Peyer's patch (tissue), 4 donors: ENCODE data around the gene SCTR. TPM values are rescaled to one million over a fixed set of nuclear protein-coding genes. Genes with fewer than 3 reads are reported as not detected.

ENCODE experiments used
- DNase-seq, 3 donors: peaks; one replicate each; pipeline ENCODE4 v3.0.0-alpha.2; 2017 to 2019
- H3K27ac ChIP-seq, 4 donors: fragments of 200-600 bp; sonication (generic); one replicate each; pipeline ENCODE4 v1.5.1; 2016 to 2019
- H3K27me3 ChIP-seq, 2 donors: fragments of 200-600 bp; sonication (generic); one replicate each; pipeline ENCODE4 v1.5.1; 2019
- H3K36me3 ChIP-seq, 3 donors: fragments of 200-600 bp; sonication (generic); one replicate each; pipeline ENCODE4 v1.5.1; 2016 to 2019
- H3K4me1 ChIP-seq, 4 donors: fragments of 200-600 bp; sonication (generic); one replicate each; pipeline ENCODE4 v1.5.1; 2016 to 2019
- H3K4me3 ChIP-seq, 4 donors: fragments of 200-600 bp; sonication (generic); 1 replicate in 3 of 4; 2 replicates in 1 of 4; pipeline ENCODE4 v1.5.1; 2016 to 2019; ENCODE audit warnings: mild to moderate bottlenecking in 1 of 4
- H3K9me3 ChIP-seq, 4 donors: fragments of 200-600 bp; sonication (generic); one replicate each; pipeline ENCODE4 v1.5.1; 2016 to 2019; ENCODE audit warnings: mild to moderate bottlenecking in 1 of 4
- CTCF ChIP-seq, 6 experiments: fragments of 450-650 bp in 4 of 6; fragments of 200-600 bp in 2 of 6; sonication (generic) in 1 of 6; IDR thresholded peaks; one replicate each; pipeline ENCODE4 v1.5.1; 2017 to 2019; ENCODE audit warnings: antibody characterized with exemption in 6 of 6, mild to moderate bottlenecking in 3 of 6, moderate library complexity in 1 of 6
- POLR2A ChIP-seq, 2 donors: fragments of 450-650 bp; IDR thresholded peaks; one replicate each; pipeline ENCODE4 v1.5.1; 2017; ENCODE audit warnings: antibody characterized with exemption in 2 of 2, mild to moderate bottlenecking in 2 of 2, moderate library complexity in 2 of 2
- total RNA-seq, 4 donors: library from RNA; depleted of rRNA; stranded (reverse); fragments of >200 nt; gene quantifications; one replicate each; pipeline ENCODE4 v1.1.0, GENCODE V29; 2016

SCTR gene
- total RNA-seq, 4 donors from 2014 or later, result 0.54 to 1.7 TPM; not detected in 2

- no peak overlapping the region for H3K27ac ChIP-seq
- H3K4me3 ChIP-seq, result no peak overlapping the region
- TF ChIP-seq CTCF (IDR thresholded peaks at IDR 0.05), result no peak
- TF ChIP-seq POLR2A (IDR thresholded peaks at IDR 0.05), result no peak
- no peaks in the 10 kb centered on the region for H3K36me3 ChIP-seq
- DNase-seq, result no peak
- H3K4me1 ChIP-seq, result peaks cover 0 to 9% (median 0%) of the 10 kb centered on the region in 4 donors
- no peaks in the 10 kb centered on the region for H3K9me3 ChIP-seq
- H3K27me3 ChIP-seq, result peaks cover 0 to 10% of the 10 kb centered on the region in 2 donors
Measured at GRCh38 chr2:119525614-119526013, 1.3 kb upstream of the SCTR start.

GRCh38 chr2:119523383-119523951 is 816 bp downstream of the SCTR start:
- Histone ChIP-seq H3K27me3 (peaks cover 0 to 10% of the 10 kb centered on the region in 2 donors), H3K36me3 (no peaks in the 10 kb centered on the region), H3K27ac (no peak overlapping the region), H3K4me3 (peak overlapping the region in 1 of 4 donors; percentile 14), H3K9me3 (no peaks in the 10 kb centered on the region), H3K4me1 (peaks cover 0 to 9% (median 0%) of the 10 kb centered on the region in 4 donors)
- no peak for DNase-seq
- TF ChIP-seq CTCF (IDR thresholded peaks at IDR 0.05), result no peak
- no peak for TF ChIP-seq POLR2A (IDR thresholded peaks at IDR 0.05)

GRCh38 chr2:119522671-119523070 is 1.6 kb downstream of the SCTR start:
- H3K27me3 ChIP-seq, result peaks cover 0 to 10% of the 10 kb centered on the region in 2 donors

GRCh38 chr2:119521433-119522050 is 2.7 kb downstream of the SCTR start:
- no peak for DNase-seq
- Histone ChIP-seq H3K4me3 (no peak overlapping the region), H3K27me3 (peaks cover 0 to 10% of the 10 kb centered on the region in 2 donors), H3K4me1 (peaks cover 0 to 9% (median 0%) of the 10 kb centered on the region in 4 donors), H3K9me3 (no peaks in the 10 kb centered on the region), H3K27ac (no peak overlapping the region), H3K36me3 (no peaks in the 10 kb centered on the region)
- TF ChIP-seq POLR2A (IDR thresholded peaks at IDR 0.05), result no peak
- no peak for TF ChIP-seq CTCF (IDR thresholded peaks at IDR 0.05)

More at GRCh38 chr2:119522671-119523070, 1.6 kb downstream of the SCTR start:
- Histone ChIP-seq H3K9me3 (no peaks in the 10 kb centered on the region), H3K36me3 (no peaks in the 10 kb centered on the region), H3K4me3 (no peak overlapping the region), H3K27ac (no peak overlapping the region), H3K4me1 (peaks cover 0 to 9% (median 0%) of the 10 kb centered on the region in 4 donors)
- DNase-seq, result no peak
- TF ChIP-seq POLR2A (IDR thresholded peaks at IDR 0.05), result no peak
- TF ChIP-seq CTCF (IDR thresholded peaks at IDR 0.05), result no peak

GRCh38 chr2:119520696-119521432 is 3.4 kb downstream of the SCTR start:
- TF ChIP-seq POLR2A (IDR thresholded peaks at IDR 0.05) (no peak), CTCF (IDR thresholded peaks at IDR 0.05) (no peak)
- Histone ChIP-seq H3K27ac (no peak overlapping the region), H3K9me3 (no peaks in the 10 kb centered on the region), H3K36me3 (no peaks in the 10 kb centered on the region), H3K4me3 (no peak overlapping the region), H3K4me1 (peaks cover 0 to 9% (median 0%) of the 10 kb centered on the region in 4 donors), H3K27me3 (peaks cover 0 to 10% of the 10 kb centered on the region in 2 donors)
- DNase-seq, result no peak
